Gastroesophageal sphincter (tissue), 3 donors: ENCODE data around the gene CCL5.

Source experiments
- CTCF ChIP-seq, 4 experiments: fragments of 200-600 bp in 2 of 4; fragments of 450-650 bp in 2 of 4; sonication (generic) in 1 of 4; IDR thresholded peaks; one replicate each; pipeline ENCODE4 v1.5.1; 2017 to 2019; ENCODE audit warnings: antibody characterized with exemption in 4 of 4, mild to moderate bottlenecking in 2 of 4, moderate library complexity in 2 of 4
- EP300 ChIP-seq: sonication (generic); formaldehyde crosslinking; IDR thresholded peaks from one replicate; pipeline ENCODE4 v1.6.1; 2017; ENCODE audit warnings: antibody characterized with exemption, mild to moderate bottlenecking

DNA sequence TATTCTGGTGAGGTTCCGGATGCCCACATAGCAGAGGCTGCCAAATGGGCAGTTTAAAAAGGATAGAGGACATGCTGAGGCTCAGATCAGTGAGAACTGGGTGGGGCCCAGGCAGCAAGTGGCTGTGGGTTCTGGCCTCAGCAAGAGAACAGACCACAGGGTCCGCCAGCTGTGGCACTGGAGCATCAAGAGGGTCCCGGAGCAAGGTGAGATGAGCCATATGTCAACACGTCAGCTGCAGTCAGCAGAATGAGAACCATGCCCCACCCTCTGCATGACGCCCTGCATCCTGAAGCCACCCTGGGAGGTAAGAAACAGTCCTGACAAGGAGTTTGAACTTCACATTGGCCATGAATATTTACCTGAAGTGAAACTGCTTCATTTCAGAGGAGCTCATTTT is 20.1 kb upstream of the CCL5 start:
- TF ChIP-seq CTCF (IDR thresholded peaks at IDR 0.05), result no peak
- no peak for TF ChIP-seq EP300
